ENCODE measurements around the gene BCL2. TPM values are rescaled to one million over a fixed set of nuclear protein-coding genes. Genes with fewer than 3 reads are reported as not detected.

The BCL2 gene
- polyA plus RNA-seq, 1 of the 3 experiments (the other 2 are of a cell fraction): 1.5 TPM

DNA sequence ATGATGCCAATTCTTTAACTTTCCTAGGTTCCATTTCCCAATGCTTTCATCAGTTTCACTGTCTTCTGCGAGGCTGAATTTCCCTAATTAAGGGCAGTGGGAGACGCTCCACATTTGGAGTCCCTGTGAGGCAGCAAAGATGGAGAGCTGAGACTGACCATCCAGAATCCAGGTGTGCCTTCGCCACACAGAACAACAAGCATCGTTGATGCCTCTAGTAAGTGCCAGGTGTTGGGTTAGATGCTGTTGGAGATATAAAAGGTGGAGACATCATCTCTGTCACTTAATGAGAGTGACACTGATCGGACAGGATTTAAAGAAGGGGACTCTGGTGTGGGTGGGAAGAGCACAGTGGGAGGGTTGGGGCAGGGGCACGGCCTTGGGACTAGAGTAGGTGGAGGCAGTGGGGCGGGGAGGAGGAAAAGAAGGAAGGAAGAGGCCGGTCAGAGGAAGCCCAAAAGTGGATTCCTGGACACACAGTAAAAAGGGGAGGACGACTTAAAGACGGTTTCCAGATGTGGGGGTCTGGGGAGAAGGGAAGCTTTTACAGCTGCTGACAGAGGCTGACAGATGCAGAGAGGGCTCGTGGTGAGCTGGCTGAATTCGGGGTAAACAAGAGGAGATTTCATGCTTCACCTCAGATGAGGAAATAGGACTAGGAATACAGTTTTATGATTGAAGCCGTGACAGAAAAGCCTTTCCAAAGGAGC, 113.0 kb downstream of the BCL2 start:
- Histone ChIP-seq H3K9me3 (no peaks in the 10 kb centered on the region), H3K9ac (no peak overlapping the region), H3K4me2 (no peak overlapping the region), H3K4me1 (ENCODE audit: control insufficient read depth in 1 of 2, insufficient read depth in 2 of 2, low read depth in 1 of 2, low read length in 1 of 2) (no peaks in the 10 kb centered on the region; a peak in 1 of 4 replicates), H4K20me1 (ENCODE audit: insufficient read depth) (no peaks in the 10 kb centered on the region), H3K27ac (ENCODE audit: low read depth in 2 of 2, low read length in 1 of 2) (no peak overlapping the region), H3K9me2 (no peaks in the 10 kb centered on the region), H3K27me3 (ENCODE audit: insufficient read depth) (no peaks in the 10 kb centered on the region), H3K36me3 (replicated peaks in 1 of 2; ENCODE audit: control insufficient read depth in 1 of 2, insufficient read depth in 2 of 2, low read length in 1 of 2) (no peaks in the 10 kb centered on the region), H2AFZ (ENCODE audit: low read depth) (no peak overlapping the region), H3K4me3 (ENCODE audit: low read depth in 2 of 2, low read length in 1 of 2) (no peak overlapping the region), H3F3A (replicated peaks; ENCODE audit: insufficient read depth) (no peaks in the 10 kb centered on the region), H3K79me2 (ENCODE audit: insufficient read depth) (no peaks in the 10 kb centered on the region)
- no peak for TF ChIP-seq MXI1 (IDR thresholded peaks at IDR 0.05; ENCODE audit: low read depth, low read length)
- TF ChIP-seq TEAD4 (IDR thresholded peaks at IDR 0.05; ENCODE audit: borderline replicate concordance, insufficient read depth): no peak
- WGBS (ENCODE audit: low lambda C conversion rate): 72% methylated on average over 13 of the region's 13 CpGs
- DNase-seq: no peak
- POLR2A ChIA-PET: no interaction called here
- CTCF ChIA-PET: interaction anchor here (1.6 kb wide), 1 partner anchor 112 kb away, joined by 4 read pairs; no protein-coding TSS in a partner anchor

GRCh38 chr18:63205791-63206252, 113.7 kb downstream of the BCL2 start:
- Histone ChIP-seq H3K9ac (no peak overlapping the region), H3K4me2 (no peak overlapping the region), H3K27me3 (ENCODE audit: insufficient read depth) (no peaks in the 10 kb centered on the region), H3K9me3 (no peaks in the 10 kb centered on the region), H3K4me1 (ENCODE audit: control insufficient read depth in 1 of 2, insufficient read depth in 2 of 2, low read depth in 1 of 2, low read length in 1 of 2) (no peaks in the 10 kb centered on the region; a peak in 1 of 4 replicates), H3K36me3 (replicated peaks in 1 of 2; ENCODE audit: control insufficient read depth in 1 of 2, insufficient read depth in 2 of 2, low read length in 1 of 2) (no peaks in the 10 kb centered on the region), H3K79me2 (ENCODE audit: insufficient read depth) (no peaks in the 10 kb centered on the region), H2AFZ (ENCODE audit: low read depth) (no peak overlapping the region), H3K27ac (ENCODE audit: low read depth in 2 of 2, low read length in 1 of 2) (no peak overlapping the region), H4K20me1 (ENCODE audit: insufficient read depth) (no peaks in the 10 kb centered on the region), H3F3A (replicated peaks; ENCODE audit: insufficient read depth) (no peaks in the 10 kb centered on the region), H3K9me2 (no peaks in the 10 kb centered on the region), H3K4me3 (ENCODE audit: low read depth in 2 of 2, low read length in 1 of 2) (no peak overlapping the region)
- DNase-seq: no peak
- ChIA-PET CTCF (interaction anchor here (1.6 kb wide), 1 partner anchor 113 kb away, joined by 4 read pairs; no protein-coding TSS in a partner anchor), POLR2A (no interaction called here)
- 88% methylated on average over 6 of the region's 6 CpGs for WGBS (ENCODE audit: low lambda C conversion rate)
- TF ChIP-seq USF1 (IDR thresholded peaks at IDR 0.05; ENCODE audit: borderline replicate concordance, low read depth): no peak
- TF ChIP-seq YY1 (IDR thresholded peaks at IDR 0.05; ENCODE audit: low read depth): no peak
- no peak for TF ChIP-seq EZH2phosphoT487 (IDR thresholded peaks at IDR 0.05; ENCODE audit: borderline replicate concordance, low read depth)
- no peak for TF ChIP-seq JUND (IDR thresholded peaks at IDR 0.05)
- no peak for TF ChIP-seq POLR2AphosphoS5 (IDR thresholded peaks at IDR 0.05; ENCODE audit: low read depth, low read length)
- no peak for TF ChIP-seq RAD21 (IDR thresholded peaks at IDR 0.05; ENCODE audit: low read length)
- TF ChIP-seq FOXJ3 (CRISPR knock-in tag; IDR thresholded peaks at IDR 0.05): no peak
- TF ChIP-seq MEF2A (IDR thresholded peaks at IDR 0.05; ENCODE audit: borderline replicate concordance, low read depth): no peak
- TF ChIP-seq SMC3 (IDR thresholded peaks at IDR 0.05; ENCODE audit: low read depth, low read length): no peak

GRCh38 chr18:63203497-63203896, 116.1 kb downstream of the BCL2 start:
- H3K4me2 ChIP-seq: no peak overlapping the region
- 87% methylated on average over 3 of the region's 3 CpGs for WGBS (ENCODE audit: low lambda C conversion rate)
- TF ChIP-seq GABPA (IDR thresholded peaks at IDR 0.05; ENCODE audit: low read depth) (no peak), JUND (IDR thresholded peaks at IDR 0.05) (no peak), TAF1 (IDR thresholded peaks at IDR 0.05; ENCODE audit: borderline replicate concordance, low read depth, low read length) (no peak), RAD21 (IDR thresholded peaks at IDR 0.05; ENCODE audit: low read length) (no peak), CHD2 (IDR thresholded peaks at IDR 0.05; ENCODE audit: low read length, partially characterized antibody) (no peak), SIN3A (IDR thresholded peaks at IDR 0.05; ENCODE audit: borderline replicate concordance, low read depth, low read length) (no peak), POLR2AphosphoS5 (IDR thresholded peaks at IDR 0.05; ENCODE audit: low read depth, low read length) (no peak), PBX3 (IDR thresholded peaks at IDR 0.05) (no peak), USF2 (IDR thresholded peaks at IDR 0.05; ENCODE audit: borderline replicate concordance, low read depth, low read length) (no peak)
- no peaks in the 10 kb centered on the region for H3K9me3 ChIP-seq
- no peaks in the 10 kb centered on the region for H4K20me1 ChIP-seq (ENCODE audit: insufficient read depth)
- H3K27me3 ChIP-seq (ENCODE audit: insufficient read depth): no peaks in the 10 kb centered on the region
- no peaks in the 10 kb centered on the region for H3K4me1 ChIP-seq (ENCODE audit: control insufficient read depth in 1 of 2, insufficient read depth in 2 of 2, low read depth in 1 of 2, low read length in 1 of 2)
- H3K36me3 ChIP-seq (replicated peaks in 1 of 2; ENCODE audit: control insufficient read depth in 1 of 2, insufficient read depth in 2 of 2, low read length in 1 of 2): no peaks in the 10 kb centered on the region
- no peak overlapping the region for H3K4me3 ChIP-seq (ENCODE audit: low read depth in 2 of 2, low read length in 1 of 2)
- no peaks in the 10 kb centered on the region for H3K79me2 ChIP-seq (ENCODE audit: insufficient read depth)
- H3K9me2 ChIP-seq: no peaks in the 10 kb centered on the region
- POLR2A ChIA-PET: no interaction called here
- H3K9ac ChIP-seq: no peak overlapping the region
- CTCF ChIA-PET: no interaction called here
- DNase-seq: no peak
- H3K27ac ChIP-seq (ENCODE audit: low read depth in 2 of 2, low read length in 1 of 2): no peak overlapping the region
- H2AFZ ChIP-seq (ENCODE audit: low read depth): no peak overlapping the region
- no peaks in the 10 kb centered on the region for H3F3A ChIP-seq (replicated peaks; ENCODE audit: insufficient read depth)

Data from SK-N-SH (cell line).